GM18520 (cell line): Measurements from ENCODE around the gene ELP6.
"Not testable (repeated sequence)": the region's sequence is repeated elsewhere in the genome, so short reads cannot be mapped to it uniquely, and the experiment has no call there.

Source experiments
- ATAC-seq: cut with Tn5 transposase; IDR thresholded peaks from one replicate; pipeline ENCODE4 v1.9.1; 2021; ENCODE audit not compliant: unreplicated experiment

Gene ELP6

DNA sequence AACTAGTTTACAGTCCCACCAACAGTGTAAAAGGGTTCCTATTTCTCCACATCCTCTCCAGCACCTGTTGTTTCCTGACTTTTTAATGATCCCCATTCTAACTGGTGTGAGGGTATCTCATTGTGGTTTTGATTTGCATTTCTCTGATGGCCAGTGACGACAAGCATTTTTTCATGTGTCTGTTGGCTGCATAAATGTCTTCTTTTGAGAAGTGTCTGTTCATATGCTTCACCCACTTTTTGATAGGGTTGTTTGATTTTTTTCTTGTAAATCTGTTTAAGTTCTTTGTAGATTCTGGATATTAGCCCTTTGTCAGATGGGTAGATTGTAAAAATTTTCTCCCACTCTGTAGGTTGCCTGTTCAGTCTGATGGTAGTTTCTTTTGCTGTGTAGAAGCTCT is 45.2 kb downstream of the ELP6 start:
- not testable (repeated sequence) for ATAC-seq

- ATAC-seq, result no peak
Observed at GRCh38 chr3:47464588-47464987, 48.9 kb downstream of the ELP6 start.

DNA sequence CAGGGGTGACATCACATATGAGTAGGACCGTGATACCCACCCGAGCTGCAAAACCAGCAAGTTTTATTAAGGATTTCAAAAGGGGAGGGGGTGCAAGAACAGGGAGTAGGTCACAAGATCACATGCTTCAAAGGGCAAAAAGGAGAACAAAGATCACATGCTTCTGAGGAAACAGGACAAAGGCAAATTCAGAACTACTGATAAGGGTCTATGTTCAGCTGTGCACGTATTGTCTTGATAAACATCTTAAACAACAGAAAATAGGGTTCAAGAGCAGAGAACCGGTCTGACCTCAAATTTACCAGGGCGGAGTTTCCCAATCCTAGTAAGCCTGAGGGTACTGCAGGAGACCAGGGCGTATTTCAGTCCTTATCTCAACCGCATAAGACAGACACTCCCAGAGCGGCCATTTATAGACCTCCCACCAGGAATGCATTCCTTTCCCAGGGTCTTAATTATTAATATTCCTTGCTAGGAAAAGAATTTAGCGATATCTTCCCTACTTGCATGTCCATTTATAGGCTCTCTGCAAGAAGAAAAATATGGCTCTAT is 53.9 kb downstream of the ELP6 start:
- ATAC-seq, result not testable (repeated sequence)

- no peak for ATAC-seq
Observed at GRCh38 chr3:47456984-47457383, 56.5 kb downstream of the ELP6 start.

DNA sequence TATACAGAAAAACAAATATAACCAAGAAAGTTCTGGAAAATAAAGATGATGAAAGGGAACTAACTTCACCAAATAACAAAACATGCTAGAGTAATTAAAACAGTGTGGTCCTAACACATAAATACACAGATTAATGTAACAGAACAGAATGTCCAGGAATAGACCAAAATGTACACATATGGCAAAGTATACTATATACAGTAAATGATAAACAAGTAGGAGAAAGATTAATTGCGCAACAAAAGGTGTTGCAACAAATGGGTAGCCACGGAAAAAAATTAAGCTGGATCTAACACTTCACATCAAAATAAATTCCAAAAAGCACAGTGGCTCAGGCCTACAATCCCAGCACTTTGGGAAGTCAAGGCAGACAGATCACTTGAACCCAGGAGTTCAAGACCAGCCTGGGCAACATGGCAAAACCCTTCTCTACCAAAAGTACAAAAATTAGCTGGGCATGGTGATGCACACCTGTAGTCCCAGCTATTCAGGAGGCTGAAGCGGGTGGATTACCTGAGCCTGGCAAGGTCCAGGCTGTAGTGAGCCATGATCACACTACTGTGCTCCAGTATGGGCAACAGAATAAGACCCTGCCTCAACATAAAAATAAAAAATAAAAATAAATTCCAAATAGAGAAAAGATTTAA is 57.6 kb downstream of the ELP6 start:
- ATAC-seq, result no peak

GRCh38 chr3:47452453-47453215 is 60.9 kb downstream of the ELP6 start:
- no peak for ATAC-seq
